HepG2 (cell line): ENCODE results near the gene CCDC183. TPM values are rescaled to one million over a fixed set of nuclear protein-coding genes. Genes with fewer than 3 reads are reported as not detected.
A peak's percentile ranks its signal among the peaks of the same experiment; 100 is the strongest.

Experiments
- ATAC-seq: fragments of 200-7000 bp; cut with Tn5 transposase; 3 replicates; pipeline ENCODE4 v1.9.1; 2020; ENCODE audit warnings: mild to moderate bottlenecking, moderate library complexity
- BruUV-seq: library from RNA; stranded (reverse); fragments of 400-500 nt; replicated peaks from 2 replicates; lab custom pipeline; 2021; lab: Mats Ljungman, UMichigan
- CTCF ChIA-PET: fragments of 300-600 bp; formaldehyde crosslinking; extraction: SDS; loops from one replicate; lab custom pipeline; 2021; ENCODE audit warnings: low total read pairs, inconsistent platforms, low intra/inter-chr PET ratio; lab: Yijun Ruan, JAX
- POLR2A ChIA-PET: fragments of 350-600 bp; sonication (Branson Sonifier 250); formaldehyde crosslinking; loops from one replicate; lab custom pipeline; 2020; ENCODE audit warnings: antibody characterized with exemption, inconsistent platforms; lab: Yijun Ruan, JAX
- DNase-seq: peaks from one replicate; pipeline ENCODE4 v3.0.0-alpha.2; 2015; ENCODE audit warnings: low spot score
- FAIRE-seq: peaks from 3 replicates; lab custom pipeline; 2011; peaks lifted over from hg19 to GRCh38; lab: Jason Lieb, UNC
- H2AFZ ChIP-seq: one replicate; pipeline ENCODE4 v1.6.1; 2011; ENCODE audit warnings: low read length, inconsistent platforms
- H3K27ac ChIP-seq: fragments of 300-600 bp; 3 replicates; pipeline ENCODE4 v1.8.0; 2011; ENCODE audit warnings: mixed run types, mild to moderate bottlenecking, mixed read lengths, low read length, inconsistent platforms; ENCODE audit not compliant: insufficient read depth; ENCODE audit errors: extremely low read length
- H3K27me3 ChIP-seq, 2 experiments: fragments of 200-600 bp in 1 of 2; 2 replicates in 1 of 2; 3 replicates in 1 of 2; pipeline versions ENCODE4 v1.6.0 to v1.8.0; 2011; ENCODE audit warnings: low read length in 2 of 2, mild to moderate bottlenecking in 2 of 2, moderate library complexity in 2 of 2, inconsistent platforms in 1 of 2; ENCODE audit not compliant: insufficient read depth in 2 of 2, control insufficient read depth in 1 of 2
- H3K36me3 ChIP-seq, 2 experiments: fragments of 200-600 bp in 1 of 2; replicated peaks in 1 of 2; 2 replicates in 1 of 2; 3 replicates in 1 of 2; pipeline versions ENCODE4 v1.5.1 to v1.8.0; 2011; ENCODE audit warnings: low read length in 2 of 2, inconsistent platforms in 1 of 2; ENCODE audit not compliant: insufficient read depth in 2 of 2, control insufficient read depth in 1 of 2
- H3K4me1 ChIP-seq: 2 replicates; pipeline ENCODE4 v1.5.1; 2012; ENCODE audit warnings: low read length, inconsistent platforms; ENCODE audit not compliant: insufficient read depth
- H3K4me2 ChIP-seq: 2 replicates; pipeline ENCODE4 v1.6.0; 2011; ENCODE audit warnings: low read depth, low read length, inconsistent platforms
- H3K4me3 ChIP-seq, 3 experiments: fragments of 200-600 bp in 1 of 3; sonication (generic), shearing (Covaris generic) in 1 of 3; replicated peaks in 1 of 3; 2 replicates each; pipeline ENCODE4 v1.5.1; 2011 to 2016; ENCODE audit warnings: low read length in 3 of 3, inconsistent platforms in 2 of 3, low read depth in 2 of 3, mild to moderate bottlenecking in 2 of 3, control low read depth in 1 of 3, mixed read lengths in 1 of 3; ENCODE audit not compliant: insufficient read depth in 1 of 3
- H3K79me2 ChIP-seq: one replicate; pipeline ENCODE4 v1.6.1; 2011; ENCODE audit warnings: low read length, inconsistent platforms; ENCODE audit not compliant: insufficient read depth
- H3K9ac ChIP-seq: 2 replicates; pipeline ENCODE4 v1.6.0; 2011; ENCODE audit warnings: mild to moderate bottlenecking, low read depth, low read length, inconsistent platforms; ENCODE audit not compliant: insufficient read depth
- H3K9me3 ChIP-seq: 2 replicates; pipeline ENCODE4 v1.5.1; 2012; ENCODE audit warnings: mild to moderate bottlenecking, low read length
- H4K20me1 ChIP-seq: 2 replicates; pipeline ENCODE4 v1.6.0; 2011; ENCODE audit warnings: inconsistent platforms, mild to moderate bottlenecking, low read length, moderate library complexity; ENCODE audit not compliant: insufficient read depth
- FOXO4 ChIP-seq: sonication (generic); formaldehyde crosslinking; conservative IDR thresholded peaks from 2 replicates; pipeline ENCODE4 v1.8.1; 2023; ENCODE audit warnings: missing genetic modification reagents
- HNRNPL ChIP-seq: fragments of 200-400 bp; formaldehyde crosslinking; IDR thresholded peaks from 2 replicates; pipeline ENCODE4 v1.6.1; 2017; ENCODE audit warnings: mild to moderate bottlenecking, low read depth, low read length
- NFIC ChIP-seq: IDR thresholded peaks from 2 replicates; pipeline ENCODE4 v1.6.1; 2012; ENCODE audit warnings: mild to moderate bottlenecking, low read length, inconsistent platforms
- THAP9 ChIP-seq: sonication (generic); formaldehyde crosslinking; IDR thresholded peaks from 2 replicates; pipeline ENCODE4; 2020; ENCODE audit warnings: missing genetic modification reagents, mild to moderate bottlenecking, borderline replicate concordance
- ZBTB1 ChIP-seq: sonication (generic); formaldehyde crosslinking; IDR thresholded peaks from 2 replicates; pipeline ENCODE4 v1.4.0; 2020; ENCODE audit warnings: missing genetic modification reagents, borderline replicate concordance
- ZFY ChIP-seq: sonication (generic); formaldehyde crosslinking; IDR thresholded peaks from 2 replicates; pipeline ENCODE4 v1.4.0; 2020; ENCODE audit warnings: missing genetic modification reagents
- ZHX1 ChIP-seq: sonication (generic); formaldehyde crosslinking; IDR thresholded peaks from 2 replicates; pipeline ENCODE4 v1.8.1; 2022; ENCODE audit warnings: low read depth, mild to moderate bottlenecking, missing genetic modification reagents
- ZNF263 ChIP-seq: sonication (generic); formaldehyde crosslinking; IDR thresholded peaks from 2 replicates; pipeline ENCODE4 v1.4.0; 2020; ENCODE audit warnings: missing genetic modification reagents
- ZNF333 ChIP-seq: sonication (generic); formaldehyde crosslinking; IDR thresholded peaks from 2 replicates; pipeline ENCODE4 v1.4.0; 2020; ENCODE audit warnings: mild to moderate bottlenecking, missing genetic modification reagents, borderline replicate concordance
- ZNF335 ChIP-seq: sonication (generic); formaldehyde crosslinking; IDR thresholded peaks from 2 replicates; pipeline ENCODE4 v1.4.0; 2020; ENCODE audit warnings: missing genetic modification reagents
- WGBS: methylation state at CpG from one replicate; pipeline ENCODE4 v1.1.6; 2017; ENCODE audit warnings: low lambda C conversion rate; 5-methylcytosine and 5-hydroxymethylcytosine counted together
- in situ Hi-C: cut with HindIII; loops from 2 replicates; pipeline ENCODE4 v1.10.0; 2017; ENCODE audit warnings: low pct_unique_long_range_greater_than_20kb; ENCODE audit not compliant: extremely low pct_ligation_motif_present
- intact Hi-C: fragments of 100-400 bp; cut with micrococcal nuclease; formaldehyde crosslinking; loops from one replicate; pipeline ENCODE4 v1.10.0; 2022; ENCODE audit not compliant: unreplicated experiment
- polyA plus RNA-seq, 8 experiments: library from polyadenylated mRNA; depleted of rRNA in 3 of 8; stranded (reverse) in 7 of 8; unstranded in 1 of 8; fragments of >200 nt; fragmentation: Illumina TruSeq in 4 of 8; extraction: Trizol in 4 of 8; gene quantifications; 2 replicates each; pipeline versions ENCODE4 v1.2.1 to v1.2.3, GENCODE V29; 2011 to 2016; ENCODE audit warnings: low read depth in 4 of 8, missing spikeins in 1 of 8, mixed read lengths in 1 of 8; ENCODE audit not compliant: insufficient read depth in 1 of 8
- total RNA-seq, 5 experiments: library from RNA; depleted of rRNA; stranded (reverse); fragments of >200 nt; fragmentation: Illumina TruSeq; extraction: Trizol; gene quantifications; 2 replicates each; pipeline ENCODE4 v1.2.3, GENCODE V29; 2016; ENCODE audit warnings: low read depth in 1 of 5
- TF ChIP-seq, protein P1 (sequence below): IDR thresholded peaks from 2 replicates; pipeline ENCODE4 v1.6.1; 2016

The CCDC183 gene
- total and polyA plus RNA-seq, 2 of the 13 experiments (the other 11 are each of a cell fraction or from before 2014, with no cell fraction given) = 5.0 to 66.4 TPM

DNA sequence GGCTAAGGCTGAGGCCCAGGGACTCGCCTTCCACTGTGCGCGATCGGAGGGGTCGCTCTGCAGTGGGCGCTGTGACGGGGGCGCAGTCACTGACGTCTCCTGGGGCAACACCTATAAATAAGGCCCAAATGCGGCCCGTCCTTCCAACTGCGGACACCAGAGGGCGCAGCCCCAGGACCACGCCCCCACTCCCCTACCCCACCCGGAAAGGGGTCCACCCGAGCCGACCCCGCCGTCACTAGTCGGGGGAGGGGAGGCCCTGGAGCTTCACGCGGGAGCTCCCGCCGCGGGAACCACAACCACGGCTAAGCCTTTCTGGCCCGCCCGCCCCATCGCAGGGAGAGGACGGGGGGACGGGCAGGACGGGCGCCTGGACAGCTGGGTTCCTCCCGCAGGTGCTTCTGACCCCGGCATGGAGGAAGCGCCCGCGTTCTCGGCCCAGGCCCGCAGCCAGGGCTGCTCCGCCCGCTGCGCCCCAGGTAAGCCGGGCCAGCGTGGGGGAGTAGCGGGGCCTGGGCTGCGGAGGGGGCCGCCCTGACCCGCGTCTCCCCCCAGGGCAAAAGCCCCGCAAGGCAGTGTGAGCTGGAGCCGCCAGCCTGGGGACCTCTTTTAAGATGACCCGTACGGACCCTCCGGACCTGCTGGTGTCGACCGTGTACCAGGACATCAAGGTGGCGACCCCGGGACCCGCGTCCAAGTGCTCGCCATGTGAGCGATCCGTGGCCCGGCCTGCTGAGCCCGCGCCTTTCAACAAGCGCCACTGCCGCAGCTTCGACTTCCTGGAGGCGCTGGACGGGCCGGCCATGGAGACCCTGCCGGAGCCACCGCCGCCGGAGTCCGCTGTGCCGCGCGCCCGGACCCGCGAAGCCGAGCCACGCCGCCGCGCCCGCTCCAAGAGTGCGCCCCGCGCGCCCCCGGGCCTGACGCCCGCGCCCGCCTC is 47.9 kb downstream of the CCDC183 start (continued):
- TF ChIP-seq ZHX1 (CRISPR knock-in tag) (peak; percentile 44; the same call in 1 of the 2 replicates), ZFY (CRISPR knock-in tag) (peak; percentile 44; the same call in 1 of the 2 replicates), ZNF333 (CRISPR knock-in tag) (0 out of 2 replicates have a peak, but pooled peaks have one; percentile 31)

GRCh38 chr9:136844761-136845464 is 48.8 kb downstream of the CCDC183 start:
- H3K36me3 ChIP-seq = peaks cover under 1 to 2% of the 10 kb centered on the region in 2 experiments; a peak in 2 of 5 replicates
- intact Hi-C loops = loop anchor here (5.0 kb wide), 2 partner anchors 37 to 58 kb away; no protein-coding TSS in a partner anchor
- H3K9me3 ChIP-seq = no peaks in the 10 kb centered on the region
- CTCF ChIA-PET = no interaction called here
- no peak overlapping the region for H3K4me2 ChIP-seq
- POLR2A ChIA-PET = no interaction called here
- DNase-seq (no peak), FAIRE-seq (no peak), ATAC-seq (no peak)
- H3K4me3 ChIP-seq = no peak overlapping the region
- H3K9ac ChIP-seq = no peak overlapping the region
- peaks cover 36% of the 10 kb centered on the region for H3K4me1 ChIP-seq
- H3K27me3 ChIP-seq = no peaks in the 10 kb centered on the region; a peak in 1 of 5 replicates
- H3K27ac ChIP-seq = no peak overlapping the region
- in situ Hi-C loops = loop anchor here (10.0 kb wide), 1 partner anchor 190 kb away; the partner anchor contains the start of gene FUT7
- peaks cover 3% of the 10 kb centered on the region; the same call in 1 of the 2 replicates for H4K20me1 ChIP-seq
- peaks cover 8% of the 10 kb centered on the region for H3K79me2 ChIP-seq
- BruUV-seq = no TSS peak
- WGBS = 96% methylated on average over 88 of the region's 88 CpGs
- H2AFZ ChIP-seq = no peak overlapping the region
- TF ChIP-seq THAP9 (no peak), NFIC (no peak), ZBTB1 (CRISPR knock-in tag) (no peak), ZNF263 (CRISPR knock-in tag) (no peak), FOXO4 (CRISPR knock-in tag) (no peak), HNRNPL (no peak), ZNF335 (no peak)
- TF ChIP-seq, protein P1, sequence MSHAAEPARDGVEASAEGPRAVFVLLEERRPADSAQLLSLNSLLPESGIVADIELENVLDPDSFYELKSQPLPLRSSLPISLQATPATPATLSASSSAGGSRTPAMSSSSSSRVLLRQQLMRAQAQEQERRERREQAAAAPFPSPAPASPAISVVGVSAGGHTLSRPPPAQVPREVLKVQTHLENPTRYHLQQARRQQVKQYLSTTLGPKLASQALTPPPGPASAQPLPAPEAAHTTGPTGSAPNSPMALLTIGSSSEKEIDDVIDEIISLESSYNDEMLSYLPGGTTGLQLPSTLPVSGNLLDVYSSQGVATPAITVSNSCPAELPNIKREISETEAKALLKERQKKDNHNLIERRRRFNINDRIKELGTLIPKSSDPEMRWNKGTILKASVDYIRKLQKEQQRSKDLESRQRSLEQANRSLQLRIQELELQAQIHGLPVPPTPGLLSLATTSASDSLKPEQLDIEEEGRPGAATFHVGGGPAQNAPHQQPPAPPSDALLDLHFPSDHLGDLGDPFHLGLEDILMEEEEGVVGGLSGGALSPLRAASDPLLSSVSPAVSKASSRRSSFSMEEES (CRISPR knock-in tag) = no peak
